GM21786 (cell line): ENCODE measurements around the gene FARSA.
"Not testable (repeated sequence)": the region's sequence is repeated elsewhere in the genome, so short reads cannot be mapped to it uniquely, and the experiment has no call there.

Experiments
- ATAC-seq: cut with Tn5 transposase; IDR thresholded peaks from one replicate; pipeline ENCODE4 v1.9.1; 2021; ENCODE audit not compliant: unreplicated experiment

Gene FARSA

GRCh38 chr19:12954612-12954962 lies 21.1 kb upstream of the FARSA start:
- ATAC-seq: no peak

- no peak for ATAC-seq
Measured at GRCh38 chr19:12953799-12954611, 20.5 kb upstream of the FARSA start.

- ATAC-seq: no peak
Measured at GRCh38 chr19:12953138-12953798, 19.8 kb upstream of the FARSA start.

GRCh38 chr19:12952488-12953137 lies 19.1 kb upstream of the FARSA start:
- ATAC-seq: no peak

- ATAC-seq: not testable (repeated sequence)
Measured at GRCh38 chr19:12952050-12952449, 18.5 kb upstream of the FARSA start.

GRCh38 chr19:12949363-12950283 lies 16.1 kb upstream of the FARSA start:
- no peak for ATAC-seq

DNA sequence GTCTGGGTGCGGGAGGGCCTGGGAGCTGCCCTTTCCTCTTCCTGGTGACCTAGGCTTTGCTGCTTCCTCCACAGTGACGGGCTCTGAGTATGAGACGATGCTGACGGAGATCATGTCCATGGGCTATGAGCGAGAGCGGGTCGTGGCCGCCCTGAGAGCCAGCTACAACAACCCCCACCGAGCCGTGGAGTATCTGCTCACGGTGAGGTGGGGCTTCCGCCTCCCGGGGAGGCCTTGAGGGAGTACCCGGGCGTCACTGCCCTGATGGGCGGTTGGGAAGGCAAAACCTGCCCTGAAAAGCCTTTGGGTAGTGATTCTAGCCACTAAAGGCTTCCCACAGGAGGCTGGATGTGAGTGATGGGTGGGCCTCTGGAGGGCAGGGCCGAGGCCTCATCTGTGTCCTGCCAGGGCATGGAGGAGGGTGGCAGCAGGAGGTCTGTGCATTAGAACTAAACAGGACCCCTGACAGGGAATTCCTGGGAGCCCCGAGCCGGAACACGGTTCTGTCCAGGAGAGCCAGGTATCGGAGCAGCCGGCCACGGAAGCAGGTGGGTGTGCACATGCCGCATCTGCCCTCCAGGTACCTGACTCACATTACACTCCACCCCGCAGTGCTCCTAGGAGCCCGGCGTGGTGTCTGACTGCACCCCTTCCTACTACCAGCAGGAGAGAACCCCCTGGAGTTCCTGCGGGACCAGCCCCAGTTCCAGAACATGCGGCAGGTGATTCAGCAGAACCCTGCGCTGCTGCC lies 15.3 kb upstream of the FARSA start:
- no peak for ATAC-seq

- no peak for ATAC-seq
Measured at GRCh38 chr19:12947702-12948611, 14.4 kb upstream of the FARSA start.

DNA sequence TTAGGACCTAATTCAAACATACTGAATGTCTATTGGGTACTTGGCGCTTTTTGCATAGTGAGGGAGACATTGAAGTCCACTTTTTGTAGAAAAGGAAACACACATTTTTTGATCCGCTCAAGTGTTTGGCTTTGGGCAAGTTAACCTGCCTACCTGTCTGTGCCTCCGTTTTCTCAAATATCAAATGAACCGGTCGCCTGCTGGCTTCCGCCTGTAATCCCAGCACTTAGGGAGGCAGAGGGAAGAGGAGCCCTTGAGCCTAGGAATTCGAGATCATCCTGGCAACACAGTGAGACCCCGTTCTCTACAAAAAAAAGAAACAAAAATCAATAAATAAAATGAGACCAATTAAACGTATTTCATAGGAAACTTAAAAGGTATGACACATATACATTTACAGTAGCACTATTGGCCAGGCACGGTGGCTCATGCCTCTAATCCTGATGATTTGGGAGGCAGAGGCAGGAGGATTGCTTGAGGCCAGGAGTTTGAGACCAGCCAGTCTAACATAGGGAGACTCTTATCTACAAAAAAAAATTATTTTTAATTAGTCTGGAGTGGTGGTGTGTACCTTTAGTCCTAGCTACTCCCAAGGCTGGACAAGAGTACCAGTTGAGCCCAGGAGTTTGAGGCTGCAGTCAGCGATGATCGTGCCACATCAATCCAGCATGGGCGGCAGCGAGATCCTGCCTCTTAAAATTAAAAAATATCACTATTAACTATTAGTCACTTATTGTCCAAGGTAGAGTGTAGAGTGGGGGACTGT lies 13.4 kb upstream of the FARSA start:
- ATAC-seq: no peak

GRCh38 chr19:12946092-12946721 lies 12.7 kb upstream of the FARSA start:
- ATAC-seq: peak; percentile 24

- ATAC-seq: peak; percentile 71
Measured at GRCh38 chr19:12945479-12946091, 12.1 kb upstream of the FARSA start, which contains the start of gene RAD23A. RAD23A (plus strand) TSS chr19:12945862; CDS start chr19:12945949, 87 bp downstream.

DNA sequence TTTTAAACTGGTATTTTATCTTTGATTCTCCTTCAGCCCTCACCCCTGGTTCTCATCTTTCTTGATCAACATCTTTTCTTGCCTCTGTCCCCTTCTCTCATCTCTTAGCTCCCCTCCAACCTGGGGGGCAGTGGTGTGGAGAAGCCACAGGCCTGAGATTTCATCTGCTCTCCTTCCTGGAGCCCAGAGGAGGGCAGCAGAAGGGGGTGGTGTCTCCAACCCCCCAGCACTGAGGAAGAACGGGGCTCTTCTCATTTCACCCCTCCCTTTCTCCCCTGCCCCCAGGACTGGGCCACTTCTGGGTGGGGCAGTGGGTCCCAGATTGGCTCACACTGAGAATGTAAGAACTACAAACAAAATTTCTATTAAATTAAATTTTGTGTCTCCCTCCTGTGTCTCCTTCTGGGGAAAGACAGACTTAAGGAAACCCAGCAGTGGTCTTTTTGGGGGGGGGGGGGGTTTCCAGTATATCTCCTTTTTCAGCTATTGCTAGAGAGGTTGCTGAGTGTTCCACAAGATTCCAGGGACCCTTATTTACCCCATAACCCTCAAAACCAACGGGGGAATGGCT lies 10.7 kb upstream of the FARSA start:
- ATAC-seq: no peak

DNA sequence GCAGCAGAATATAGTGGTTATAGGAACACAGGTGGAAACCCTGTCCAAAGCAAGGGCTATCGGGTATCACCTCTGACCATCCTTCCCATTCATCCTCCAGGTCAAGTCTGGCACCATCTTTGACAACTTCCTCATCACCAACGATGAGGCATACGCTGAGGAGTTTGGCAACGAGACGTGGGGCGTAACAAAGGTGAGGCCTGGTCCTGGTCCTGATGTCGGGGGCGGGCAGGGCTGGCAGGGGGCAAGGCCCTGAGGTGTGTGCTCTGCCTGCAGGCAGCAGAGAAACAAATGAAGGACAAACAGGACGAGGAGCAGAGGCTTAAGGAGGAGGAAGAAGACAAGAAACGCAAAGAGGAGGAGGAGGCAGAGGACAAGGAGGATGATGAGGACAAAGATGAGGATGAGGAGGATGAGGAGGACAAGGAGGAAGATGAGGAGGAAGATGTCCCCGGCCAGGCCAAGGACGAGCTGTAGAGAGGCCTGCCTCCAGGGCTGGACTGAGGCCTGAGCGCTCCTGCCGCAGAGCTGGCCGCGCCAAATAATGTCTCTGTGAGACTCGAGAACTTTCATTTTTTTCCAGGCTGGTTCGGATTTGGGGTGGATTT lies 10.0 kb upstream of the FARSA start:
- no peak for ATAC-seq

- ATAC-seq: no peak
Measured at GRCh38 chr19:12940897-12941296, 7.4 kb upstream of the FARSA start.

- ATAC-seq: no peak
Measured at GRCh38 chr19:12939975-12940423, 6.5 kb upstream of the FARSA start.

DNA sequence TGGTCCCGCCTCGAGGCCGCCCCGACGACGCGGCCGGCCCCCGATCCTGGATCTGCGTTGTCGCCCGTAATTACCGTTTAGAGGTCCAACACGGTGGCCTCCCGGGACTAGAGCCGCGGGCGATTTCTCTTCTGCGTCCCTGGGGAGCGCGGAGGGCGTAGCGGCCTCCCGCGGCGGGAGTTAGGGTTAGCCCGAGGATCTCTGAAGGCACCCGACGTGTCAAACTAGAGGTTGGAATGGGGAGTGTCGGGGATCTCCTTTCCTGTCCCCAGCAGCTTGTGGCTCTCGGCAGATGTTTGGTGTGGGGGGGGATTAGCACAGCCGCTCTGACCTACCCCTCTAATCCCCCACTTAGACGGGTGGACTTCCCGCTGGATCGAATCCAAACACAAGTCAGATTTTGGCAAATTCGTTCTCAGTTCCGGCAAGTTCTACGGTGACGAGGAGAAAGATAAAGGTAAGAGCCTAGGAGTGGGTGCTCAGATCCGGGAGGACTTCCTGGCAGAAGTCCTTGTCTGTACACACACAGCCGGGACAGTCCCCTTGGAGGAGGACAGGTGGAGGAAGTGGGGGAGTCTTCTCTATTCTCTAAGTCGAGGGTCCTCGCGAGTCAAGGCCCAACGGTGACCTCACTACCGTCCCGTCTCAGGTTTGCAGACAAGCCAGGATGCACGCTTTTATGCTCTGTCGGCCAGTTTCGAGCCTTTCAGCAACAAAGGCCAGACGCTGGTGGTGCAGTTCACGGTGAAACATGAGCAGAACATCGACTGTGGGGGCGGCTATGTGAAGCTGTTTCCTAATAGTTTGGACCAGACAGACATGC lies 5.5 kb upstream of the FARSA start:
- ATAC-seq: no peak
